CD14-positive monocyte (primary cell): Measurements from ENCODE around the gene ZNF480. TPM values are rescaled to one million over a fixed set of nuclear protein-coding genes. Genes with fewer than 3 reads are reported as not detected.
A peak's percentile ranks its signal among the peaks of the same experiment; 100 is the strongest.

ENCODE experiments used
- DNase-seq, 3 donors: peaks; one replicate each; pipeline ENCODE4 v3.0.0-alpha.2; 2011 to 2022
- H2AFZ ChIP-seq: 2 replicates; pipeline ENCODE4 v1.6.0; 2012; ENCODE audit warnings: mild to moderate bottlenecking, low read depth, low read length, inconsistent platforms; ENCODE audit not compliant: insufficient read depth, poor library complexity, severe bottlenecking
- H3K27ac ChIP-seq, 2 donors: 1 replicate in 1 of 2; 2 replicates in 1 of 2; pipeline ENCODE4 v1.5.1; 2012 to 2013; ENCODE audit warnings: low read length in 2 of 2, control low read depth in 1 of 2, inconsistent platforms in 1 of 2, low read depth in 1 of 2, mild to moderate bottlenecking in 1 of 2
- H3K27me3 ChIP-seq, 2 donors: one replicate each; pipeline versions ENCODE4 v1.6.0 to v1.6.1; 2011 to 2013; ENCODE audit warnings: low read length in 2 of 2; ENCODE audit not compliant: control insufficient read depth in 2 of 2, insufficient read depth in 2 of 2
- H3K36me3 ChIP-seq, 2 donors: replicated peaks in 1 of 2; 1 replicate in 1 of 2; 2 replicates in 1 of 2; pipeline versions ENCODE4 v1.5.1 to v1.6.1; 2012 to 2013; ENCODE audit warnings: low read length in 2 of 2, control low read depth in 1 of 2, inconsistent platforms in 1 of 2, mild to moderate bottlenecking in 1 of 2; ENCODE audit not compliant: insufficient read depth in 2 of 2, control insufficient read depth in 1 of 2
- H3K4me1 ChIP-seq, 2 donors: 1 replicate in 1 of 2; 2 replicates in 1 of 2; pipeline versions ENCODE4 v1.5.1 to v1.6.1; 2012 to 2013; ENCODE audit warnings: low read length in 2 of 2, control low read depth in 1 of 2, inconsistent platforms in 1 of 2, mild to moderate bottlenecking in 1 of 2, moderate library complexity in 1 of 2; ENCODE audit not compliant: insufficient read depth in 2 of 2, control insufficient read depth in 1 of 2
- H3K4me2 ChIP-seq: replicated peaks from 2 replicates; pipeline ENCODE3; 2012; ENCODE audit warnings: low read length, moderate library complexity, mild to moderate bottlenecking; ENCODE audit not compliant: poor library complexity, severe bottlenecking; ENCODE audit errors: extremely low read depth
- H3K4me3 ChIP-seq, 3 experiments: fragments of 200-600 bp in 1 of 3; sonication (generic) in 1 of 3; replicated peaks in 1 of 3; 1 replicate in 2 of 3; 2 replicates in 1 of 3; pipeline ENCODE4 v1.5.1; 2011 to 2013; ENCODE audit warnings: low read length in 3 of 3, mild to moderate bottlenecking in 3 of 3, control low read depth in 2 of 3, low read depth in 2 of 3, inconsistent platforms in 1 of 3, moderate library complexity in 1 of 3
- H3K79me2 ChIP-seq: 2 replicates; pipeline ENCODE4 v1.6.0; 2012; ENCODE audit warnings: mild to moderate bottlenecking, control low read depth, inconsistent platforms, low read length, moderate library complexity; ENCODE audit not compliant: insufficient read depth
- H3K9ac ChIP-seq: 2 replicates; pipeline ENCODE4 v1.6.0; 2017; ENCODE audit warnings: low read length, mild to moderate bottlenecking; ENCODE audit not compliant: insufficient read depth, poor library complexity, severe bottlenecking
- H3K9me3 ChIP-seq, 2 donors: replicated peaks in 1 of 2; 1 replicate in 1 of 2; 2 replicates in 1 of 2; pipeline versions ENCODE4 v1.5.1 to v1.6.1; 2012 to 2013; ENCODE audit warnings: low read length in 2 of 2, control low read depth in 1 of 2; ENCODE audit not compliant: control insufficient read depth in 1 of 2, insufficient read depth in 1 of 2
- H4K20me1 ChIP-seq: 2 replicates; pipeline ENCODE4 v1.6.0; 2012; ENCODE audit warnings: mild to moderate bottlenecking, low read length, control low read depth, moderate library complexity; ENCODE audit not compliant: insufficient read depth
- H3K27ac Mint-ChIP-seq, 7 donors: one replicate each; pipeline ENCODE4 v1.8.0; 2020; ENCODE audit warnings: mild to moderate bottlenecking in 7 of 7, mixed read lengths in 7 of 7, moderate library complexity in 6 of 7, inconsistent platforms in 2 of 7
- H3K27me3 Mint-ChIP-seq, 3 donors: one replicate each; pipeline ENCODE4 v1.8.0; 2021 to 2022; ENCODE audit warnings: low read depth in 3 of 3, mild to moderate bottlenecking in 3 of 3, mixed read lengths in 3 of 3, moderate library complexity in 3 of 3, inconsistent platforms in 1 of 3
- H3K36me3 Mint-ChIP-seq, 2 donors: one replicate each; pipeline ENCODE4 v1.8.0; 2020; ENCODE audit warnings: mixed read lengths in 2 of 2, inconsistent platforms in 1 of 2, mild to moderate bottlenecking in 1 of 2
- H3K4me1 Mint-ChIP-seq: one replicate; pipeline ENCODE4 v1.8.0; 2020; ENCODE audit warnings: mild to moderate bottlenecking, mixed read lengths
- H3K4me3 Mint-ChIP-seq, 2 donors: one replicate each; pipeline ENCODE4 v1.8.0; 2020; ENCODE audit warnings: mild to moderate bottlenecking in 2 of 2, mixed read lengths in 2 of 2, moderate library complexity in 1 of 2
- H3K9me3 Mint-ChIP-seq, 7 donors: one replicate each; pipeline ENCODE4 v1.8.0; 2020 to 2022; ENCODE audit warnings: mixed read lengths in 7 of 7, mild to moderate bottlenecking in 6 of 7, moderate library complexity in 6 of 7, inconsistent platforms in 2 of 7
- CTCF ChIP-seq: fragments of 200-600 bp; IDR thresholded peaks from one replicate; pipeline ENCODE4 v1.8.0; 2022; ENCODE audit warnings: antibody characterized with exemption, mild to moderate bottlenecking
- WGBS: methylation state at CpG from one replicate; pipeline ENCODE4 v1.1.5; 2013; ENCODE audit warnings: missing lambda C conversion rate; ENCODE audit not compliant: insufficient coverage; 5-methylcytosine and 5-hydroxymethylcytosine counted together
- intact Hi-C, 2 donors: fragments of 100-400 bp; cut with micrococcal nuclease; formaldehyde crosslinking; loops; one replicate each; pipeline versions ENCODE4 v1.15.0 to v1.15.1; 2023
- polyA plus RNA-seq, 3 donors: library from polyadenylated mRNA; depleted of rRNA in 1 of 3; unstranded in 2 of 3; stranded (reverse) in 1 of 3; fragments of 300-500 nt in 2 of 3; fragments of >200 nt in 1 of 3; fragmentation: Illumina TruSeq in 2 of 3; gene quantifications; 1 replicate in 2 of 3; 2 replicates in 1 of 3; pipeline ENCODE4 v1.2.3, GENCODE V29; 2012 to 2021

The ZNF480 gene
- polyA plus RNA-seq, 3 donors = 6.6 to 7.6 (median 7.4) TPM

GRCh38 chr19:52307275-52307674, 10.3 kb downstream of the ZNF480 start:
- H3K4me3 ChIP-seq = peak overlapping the region in 1 of 3 experiments; percentile 43

GRCh38 chr19:52322429-52322828, 25.5 kb downstream of the ZNF480 start:
- H3K27ac Mint-ChIP-seq = no peak overlapping the region
- TF ChIP-seq CTCF = no peak
- no peaks in the 10 kb centered on the region for H3K79me2 ChIP-seq
- peak overlapping the region in 1 of 3 experiments; percentile 56 for H3K4me3 ChIP-seq
- peaks cover 80 to 98% (median 95%) of the 10 kb centered on the region in 7 donors for H3K9me3 Mint-ChIP-seq
- H3K27me3 Mint-ChIP-seq = no peaks in the 10 kb centered on the region
- H3K27ac ChIP-seq = no peak overlapping the region
- intact Hi-C loops = no loop called here
- no peaks in the 10 kb centered on the region for H3K27me3 ChIP-seq
- H3K36me3 Mint-ChIP-seq = peaks cover 56 to 57% of the 10 kb centered on the region in 2 donors
- H3K9me3 ChIP-seq = peaks cover 44 to 99% of the 10 kb centered on the region in 2 donors
- H2AFZ ChIP-seq = no peak overlapping the region
- no CpG with 5 or more reads among the region's 6 CpGs for WGBS
- H3K4me1 Mint-ChIP-seq = no peaks in the 10 kb centered on the region
- H3K36me3 ChIP-seq = peaks cover 51 to 62% of the 10 kb centered on the region in 2 donors
- H3K4me2 ChIP-seq = no peak overlapping the region
- no peak overlapping the region for H3K4me3 Mint-ChIP-seq
- no peak overlapping the region for H3K9ac ChIP-seq
- H3K4me1 ChIP-seq = no peaks in the 10 kb centered on the region
- no peaks in the 10 kb centered on the region for H4K20me1 ChIP-seq
- DNase-seq = no peak

More at GRCh38 chr19:52307275-52307674, 10.3 kb downstream of the ZNF480 start:
- no peak for DNase-seq
- Mint-ChIP-seq H3K36me3 (peaks cover 77 to 92% of the 10 kb centered on the region in 2 donors), H3K27me3 (no peaks in the 10 kb centered on the region), H3K4me3 (no peak overlapping the region), H3K4me1 (no peaks in the 10 kb centered on the region), H3K27ac (peak overlapping the region in 1 of 7 donors; percentile 27), H3K9me3 (peaks cover 60 to 95% (median 80%) of the 10 kb centered on the region in 7 donors)
- Histone ChIP-seq H4K20me1 (no peaks in the 10 kb centered on the region), H3K4me1 (no peaks in the 10 kb centered on the region), H3K4me2 (no peak overlapping the region), H3K79me2 (no peaks in the 10 kb centered on the region), H3K27me3 (no peaks in the 10 kb centered on the region), H3K27ac (no peak overlapping the region), H3K9me3 (peaks cover 77 to 98% of the 10 kb centered on the region in 2 donors), H3K36me3 (peaks cover 20 to 86% of the 10 kb centered on the region in 2 donors), H2AFZ (no peak overlapping the region), H3K9ac (no peak overlapping the region)
- WGBS = 93% methylated on average over 9 of the region's 10 CpGs
- TF ChIP-seq CTCF = no peak
- intact Hi-C loops = no loop called here
